GM12891 (cell line): ENCODE data around the gene CAPN10.

Source experiments
- POLR2A ChIP-seq: IDR thresholded peaks from 2 replicates; pipeline ENCODE4 v1.6.1; 2011; ENCODE audit warnings: low read depth, low read length, control low read depth
- POLR2AphosphoS5 ChIP-seq: IDR thresholded peaks from 2 replicates; pipeline ENCODE4 v1.6.1; 2011; ENCODE audit warnings: low read depth, low read length, control low read depth
- TAF1 ChIP-seq: IDR thresholded peaks from 2 replicates; pipeline ENCODE4 v1.6.1; 2011; ENCODE audit warnings: low read depth, low read length, control low read depth

- TF ChIP-seq POLR2A (no peak), POLR2AphosphoS5 (no peak), TAF1 (no peak)
Measured at GRCh38 chr2:240574386-240575100, 12.0 kb upstream of the CAPN10 start.
